Activated CD8-positive, alpha-beta memory T cell treated with anti-CD3 and anti-CD28 coated beads, Interleukin-2, amount 50 U/mL, for 1 hour (primary cell): ENCODE results near the gene ZNF503.
"Not testable (repeated sequence)": the region's sequence is repeated elsewhere in the genome, so short reads cannot be mapped to it uniquely, and the experiment has no call there.

ENCODE experiments used
- DNase-seq: peaks from one replicate; pipeline ENCODE4 v3.0.0-alpha.2; 2020; ENCODE audit errors: extremely low read depth

ZNF503 gene

DNA sequence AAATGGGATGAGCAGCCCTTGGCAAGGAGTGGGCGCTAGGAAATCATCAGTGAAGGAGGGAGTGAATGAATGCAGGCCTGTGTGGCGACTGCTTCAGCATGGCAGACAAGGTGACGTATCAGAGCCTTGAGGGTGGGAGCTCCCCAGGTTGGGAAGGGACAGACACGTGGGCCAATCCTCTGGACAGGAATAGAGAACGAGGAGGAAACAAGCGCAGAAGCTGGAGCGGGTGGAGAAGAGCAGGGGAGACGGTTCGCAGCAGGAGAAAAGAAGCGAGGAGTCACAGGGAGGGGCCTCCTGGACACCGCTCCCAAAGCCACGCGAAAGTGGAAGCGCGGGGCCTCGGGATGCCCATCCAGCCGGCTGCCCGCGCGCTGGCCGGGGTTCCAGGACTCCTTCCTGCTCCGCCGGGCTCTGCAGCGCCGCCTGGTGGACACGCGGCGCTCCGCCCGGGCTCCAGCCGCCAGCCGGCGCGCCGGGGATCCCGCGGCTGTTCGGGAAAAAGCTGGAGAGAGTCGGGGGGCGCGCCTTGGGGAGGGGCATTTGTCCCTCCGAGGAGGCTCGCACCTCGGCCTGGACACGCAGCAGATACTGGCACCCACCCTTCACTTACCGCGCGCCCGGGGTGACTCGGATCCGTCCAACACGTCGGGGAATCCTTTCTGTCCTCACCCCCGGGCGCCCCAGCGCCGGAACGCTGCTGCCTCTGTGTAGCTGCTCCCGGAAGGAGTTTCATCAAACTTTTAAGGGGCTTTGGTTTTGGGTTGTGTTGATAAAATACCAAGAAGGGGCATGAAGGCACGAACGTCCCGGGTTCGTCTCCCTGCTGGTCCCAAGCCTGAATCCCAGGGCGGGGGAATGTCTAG, 6.3 kb downstream of the ZNF503 start:
- DNase-seq: no peak

DNA sequence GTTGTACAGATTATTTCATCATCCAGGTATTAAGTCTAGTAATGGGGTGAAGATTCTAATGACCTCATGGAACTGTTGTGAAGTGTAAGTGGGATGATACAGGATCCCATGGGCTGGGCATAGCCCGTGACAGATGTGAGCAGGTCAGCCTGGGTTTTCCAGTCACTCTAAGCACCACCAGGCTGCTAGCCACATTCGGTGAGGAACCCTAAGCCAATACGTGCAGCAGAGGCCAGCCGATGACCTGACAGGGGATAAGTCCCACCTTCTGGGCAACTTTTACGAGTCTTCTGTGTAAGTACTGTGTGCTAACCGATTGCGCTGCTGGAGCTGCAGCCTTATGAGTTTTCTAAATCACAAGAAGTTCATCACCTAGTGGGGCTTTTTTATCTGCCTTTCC, 7.3 kb downstream of the ZNF503 start:
- DNase-seq: no peak

DNA sequence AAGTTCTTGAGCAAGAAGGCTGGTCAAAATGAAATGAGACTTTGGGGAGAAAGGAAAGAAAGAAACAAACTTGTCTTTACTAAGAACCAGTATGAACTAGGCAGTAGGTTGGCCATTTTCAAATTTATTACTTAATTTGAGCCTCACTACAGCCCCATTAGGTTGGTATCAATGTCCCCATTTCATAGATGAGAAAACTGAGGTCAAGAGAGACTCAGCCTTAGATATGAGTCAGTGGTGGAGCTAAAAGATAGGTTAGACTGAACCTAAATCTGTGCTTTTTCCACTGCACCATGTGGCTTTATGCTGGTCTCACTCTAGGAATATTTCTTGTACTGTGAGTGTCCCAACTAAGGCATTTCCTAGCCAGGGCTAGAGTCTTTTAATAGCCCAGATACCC, 8.8 kb downstream of the ZNF503 start:
- no peak for DNase-seq

DNA sequence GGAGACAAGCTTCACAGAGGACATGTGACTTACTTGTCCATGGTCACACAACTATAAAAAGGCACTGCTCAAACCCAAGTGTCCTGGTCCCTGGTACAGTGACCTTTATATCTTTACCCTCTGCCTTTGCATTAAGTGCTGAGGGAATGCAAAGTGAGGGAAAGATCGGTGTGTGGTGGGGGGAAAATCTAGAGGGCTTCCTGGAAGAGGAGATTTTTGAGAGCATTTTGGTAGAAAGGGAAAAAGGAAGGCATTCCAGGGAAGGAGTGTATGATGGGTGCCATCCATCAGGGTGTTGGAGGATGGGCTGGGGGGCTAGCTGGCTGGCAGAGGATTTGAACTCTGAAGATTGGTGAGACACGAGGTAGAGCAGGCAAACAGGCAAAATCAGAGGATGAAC, 9.3 kb downstream of the ZNF503 start:
- DNase-seq: no peak

DNA sequence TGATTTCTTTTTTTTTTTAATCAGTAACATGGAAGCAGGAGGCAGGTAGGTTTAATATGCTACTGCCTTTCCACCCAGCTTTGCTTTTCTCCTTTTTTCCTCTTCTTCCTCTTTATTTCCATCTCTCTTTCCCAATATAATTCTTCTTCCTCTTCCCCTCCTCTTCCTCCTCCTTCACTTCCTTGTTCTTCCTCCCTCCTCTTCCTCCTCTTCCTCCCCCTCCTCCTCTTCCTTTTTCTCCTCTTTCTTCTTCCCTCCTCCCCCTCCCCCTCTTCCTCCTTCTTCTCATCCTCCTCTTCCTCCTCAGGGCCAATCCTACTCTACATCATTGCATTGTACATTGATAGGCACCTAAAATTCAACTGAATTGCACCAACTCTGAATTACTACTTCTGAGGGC, 11.4 kb downstream of the ZNF503 start:
- no peak for DNase-seq

DNA sequence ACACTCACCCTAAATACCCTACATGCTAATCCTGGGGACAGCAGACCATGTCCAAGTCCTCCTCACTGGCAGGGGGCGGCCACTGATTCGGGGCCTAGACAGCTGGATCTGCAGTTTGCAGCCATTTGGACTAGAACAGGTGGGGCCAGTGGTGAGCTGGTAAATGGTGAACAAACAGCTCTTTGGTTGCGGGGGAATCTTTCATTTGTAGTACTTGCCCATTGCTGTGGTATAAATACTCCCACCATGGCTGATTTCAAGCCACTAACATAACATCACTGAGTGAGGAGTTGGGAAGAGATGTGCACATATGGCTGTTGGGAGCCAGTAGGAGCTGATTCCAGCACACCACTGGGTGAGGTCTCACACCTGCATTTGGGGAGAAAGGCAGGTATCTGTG, 13.5 kb downstream of the ZNF503 start:
- no peak for DNase-seq

DNA sequence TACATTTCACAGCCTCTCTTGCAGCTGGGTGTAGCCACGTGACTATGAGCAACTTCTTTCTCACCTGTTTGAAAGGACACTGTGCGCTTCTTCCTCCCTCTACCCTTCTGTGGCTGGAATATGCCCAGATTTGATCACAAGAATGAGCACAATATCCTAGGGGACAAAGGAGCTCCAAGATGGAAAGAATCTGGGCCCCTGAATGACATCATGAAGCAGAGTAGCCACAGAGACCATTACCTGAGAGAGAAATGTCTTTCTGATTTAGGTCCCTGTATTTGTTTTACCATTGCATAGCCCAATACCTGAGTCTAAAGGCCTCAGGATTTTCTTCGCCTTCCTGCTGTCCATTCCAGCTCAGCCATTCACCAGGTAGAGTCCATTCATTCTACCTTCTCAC, 15.4 kb downstream of the ZNF503 start:
- no peak for DNase-seq

DNA sequence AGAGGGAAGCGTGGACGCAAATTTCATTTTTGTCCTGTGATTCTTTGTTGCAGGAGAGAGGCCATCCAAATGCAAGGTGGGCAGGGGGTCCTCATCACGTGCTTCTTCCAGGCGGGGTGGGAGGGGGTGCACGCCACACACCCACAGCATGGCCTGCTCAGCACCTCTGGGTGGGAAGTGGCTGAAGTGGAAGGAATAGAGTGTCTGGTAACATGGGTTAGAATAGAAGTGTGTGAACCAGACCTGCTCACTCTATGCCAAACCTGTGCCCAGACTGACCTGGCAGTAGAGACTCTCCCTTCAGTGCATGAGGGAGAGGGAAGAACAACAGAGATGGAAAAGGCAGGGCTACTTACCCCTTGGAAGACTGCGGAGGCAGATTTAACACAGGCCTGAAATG, 21.7 kb downstream of the ZNF503 start:
- no peak for DNase-seq

DNA sequence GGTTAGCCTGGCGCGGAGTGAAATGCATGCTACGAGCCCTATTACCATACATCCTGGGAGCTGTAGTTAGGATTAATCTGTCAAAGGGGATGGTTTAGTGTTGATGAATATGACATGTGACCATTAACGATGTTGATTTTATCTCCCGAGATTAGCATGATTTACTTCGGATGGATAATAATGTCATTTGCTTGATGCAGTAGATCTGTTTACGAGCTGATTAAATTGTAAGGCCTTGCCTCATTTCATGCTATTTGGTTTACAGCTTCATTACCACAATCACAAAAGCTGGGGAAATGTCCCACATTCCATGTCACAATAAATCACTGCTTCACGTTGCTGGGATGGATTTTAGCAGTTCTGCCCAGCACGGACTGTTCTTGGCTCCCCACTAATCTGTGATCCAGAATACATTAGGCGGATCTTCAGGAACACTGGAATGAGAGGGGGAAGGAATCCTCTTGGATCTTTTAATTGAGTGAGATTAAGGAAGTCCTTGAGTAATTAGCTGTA, 22.3 kb downstream of the ZNF503 start:
- no peak for DNase-seq

DNA sequence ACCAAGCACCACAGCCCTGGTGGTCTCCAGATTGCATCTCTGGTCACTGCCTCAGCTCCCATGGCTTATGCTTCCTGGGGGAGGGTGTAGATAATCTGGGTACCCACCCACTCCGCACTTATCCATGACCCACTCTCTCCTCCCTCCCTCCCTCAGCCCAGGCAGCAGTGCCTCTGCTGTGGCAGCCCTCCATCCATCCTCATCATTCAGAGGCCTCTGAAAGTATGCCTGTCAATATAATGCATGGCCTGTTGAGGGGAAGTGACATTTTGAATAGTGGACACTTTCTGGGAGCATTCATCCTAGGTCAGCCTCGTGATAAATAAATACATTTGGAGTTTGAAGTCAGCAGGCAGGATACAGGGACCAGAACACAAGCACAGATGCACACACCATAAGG, 23.2 kb downstream of the ZNF503 start:
- DNase-seq: no peak

DNA sequence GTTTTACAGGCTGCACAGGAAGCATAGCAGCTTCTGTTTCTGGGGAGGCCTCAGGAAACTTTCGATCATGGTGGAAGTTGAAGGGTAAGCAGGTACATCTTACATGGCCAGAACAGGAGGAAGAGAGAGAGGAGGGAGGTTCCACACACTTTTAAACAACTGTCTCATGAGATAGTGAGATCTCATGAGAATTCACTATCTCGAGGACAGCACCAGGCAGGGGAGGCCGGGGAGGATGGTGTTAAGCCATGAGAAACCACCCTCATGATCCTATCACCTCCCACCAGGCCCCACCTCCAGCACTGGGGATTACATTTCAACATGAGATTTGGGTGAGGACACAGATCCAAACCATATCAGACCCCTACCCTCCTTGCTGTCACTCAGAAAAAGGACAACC, 23.7 kb downstream of the ZNF503 start:
- DNase-seq: no peak

DNA sequence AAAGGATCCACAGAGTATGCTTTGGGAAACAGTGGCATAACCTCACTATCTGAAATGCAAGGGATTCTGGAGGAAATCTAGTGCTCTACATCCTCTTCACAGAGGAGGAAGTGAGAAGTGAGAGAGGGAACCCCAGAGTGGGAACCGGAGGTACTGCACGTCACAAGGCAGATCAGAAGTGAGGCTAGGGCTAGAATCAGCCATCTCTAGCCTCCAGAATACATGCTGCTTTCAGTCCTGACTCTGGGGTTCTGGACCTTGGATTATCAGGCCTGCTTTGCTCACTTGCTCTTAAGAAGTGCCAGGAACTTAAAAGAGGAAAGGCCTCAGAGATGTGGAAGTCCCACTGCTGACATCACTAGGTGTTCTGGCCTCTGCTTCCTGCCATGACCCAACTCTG, 25.7 kb downstream of the ZNF503 start:
- DNase-seq: no peak

DNA sequence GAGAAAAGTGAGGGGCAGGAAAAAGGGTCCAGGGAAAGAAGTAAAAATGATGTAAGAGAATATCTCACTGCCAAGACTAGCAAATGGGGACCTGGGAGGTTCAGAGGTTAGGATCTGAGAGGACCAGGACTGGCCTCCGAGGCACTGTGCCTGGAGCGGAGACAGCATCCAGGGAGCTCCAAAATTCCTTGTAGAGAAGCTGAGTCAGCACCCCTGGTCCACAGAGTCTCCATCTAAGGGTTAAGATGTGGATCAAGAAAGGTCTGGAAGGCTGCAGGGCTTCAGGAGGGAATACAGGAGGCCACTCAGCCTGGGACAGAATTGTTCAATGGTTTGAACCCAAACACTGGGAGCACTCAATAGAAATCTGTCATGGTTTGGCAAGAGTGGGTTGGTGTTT, 30.6 kb downstream of the ZNF503 start:
- no peak for DNase-seq

DNA sequence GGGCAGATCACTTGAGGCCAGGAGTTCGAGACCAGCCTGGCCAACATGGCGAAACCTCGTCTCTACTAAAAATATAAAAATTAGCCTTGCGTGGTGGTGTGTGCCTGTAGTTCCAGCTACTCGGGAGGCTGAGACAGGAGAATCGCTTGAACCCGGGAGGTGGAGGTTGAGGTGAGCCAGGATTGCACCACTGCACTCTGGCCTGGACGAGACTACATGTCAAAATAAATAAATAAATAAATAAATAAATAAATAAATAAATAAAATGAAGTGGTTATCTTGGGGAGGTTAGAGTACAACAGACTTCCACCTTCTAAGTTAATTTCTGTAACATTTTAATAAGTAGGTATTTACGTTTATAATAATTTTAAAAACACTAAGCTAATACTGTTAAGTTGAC, 31.7 kb downstream of the ZNF503 start:
- DNase-seq: not testable (repeated sequence)

DNA sequence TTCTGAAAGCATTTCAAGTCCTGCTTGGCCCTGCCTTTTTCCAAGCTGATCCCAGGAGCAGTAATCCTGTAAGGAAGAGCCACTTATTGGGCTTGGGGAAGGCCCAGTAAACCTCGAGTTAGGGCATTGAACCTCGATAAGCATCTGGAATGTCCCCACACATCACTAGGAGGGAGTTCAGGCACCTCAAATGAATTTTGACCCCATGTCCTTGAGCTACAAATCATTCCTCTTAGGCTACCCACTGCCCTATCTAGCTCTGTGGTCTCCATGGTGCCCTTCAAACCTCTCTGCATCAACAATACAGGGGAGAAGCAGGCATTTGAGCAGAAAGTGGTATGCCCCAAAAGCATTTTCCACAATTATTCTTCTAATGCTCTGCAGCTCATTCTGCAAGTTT, 33.7 kb downstream of the ZNF503 start:
- DNase-seq: no peak

DNA sequence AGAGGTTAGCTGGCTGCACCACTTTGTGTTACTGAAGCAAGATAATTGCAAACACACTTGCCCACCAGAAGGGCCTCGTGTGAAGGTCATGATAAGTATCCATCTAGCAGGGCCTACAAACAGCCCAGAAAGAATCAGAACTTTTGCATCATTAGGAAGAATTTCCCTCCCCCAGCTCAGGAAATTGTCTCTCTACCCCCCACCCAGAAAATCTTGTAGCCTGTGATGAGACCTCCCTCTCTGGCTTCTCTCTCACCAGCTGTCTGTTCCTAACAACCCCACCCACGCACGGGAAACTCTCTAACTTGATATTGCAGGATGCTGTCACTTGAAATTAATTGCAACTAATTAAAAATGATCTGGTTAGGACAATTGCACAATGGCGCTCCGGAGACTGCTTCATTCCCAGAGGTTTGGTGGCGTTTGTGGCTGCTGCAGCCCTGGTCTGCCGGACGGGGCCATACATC, 34.5 kb downstream of the ZNF503 start:
- no peak for DNase-seq

DNA sequence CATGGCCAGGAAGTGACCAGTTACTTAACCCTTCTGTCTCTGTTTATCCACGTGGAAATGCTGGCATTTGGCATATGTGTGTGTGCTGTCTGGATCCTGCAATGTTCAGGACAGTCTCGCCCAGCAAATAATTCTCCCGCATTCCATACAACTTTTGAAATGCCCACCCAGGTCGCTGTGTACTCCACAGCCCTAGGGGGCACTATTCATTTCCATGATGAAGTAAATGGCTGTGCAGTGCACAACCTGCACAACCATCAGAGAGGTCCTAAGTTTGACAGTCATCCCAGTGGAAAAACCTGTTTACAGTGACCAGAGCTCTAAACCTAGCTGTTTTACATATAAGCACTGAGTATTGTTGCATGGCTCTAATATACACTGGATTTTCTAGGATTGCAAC, 38.1 kb downstream of the ZNF503 start:
- DNase-seq: no peak

DNA sequence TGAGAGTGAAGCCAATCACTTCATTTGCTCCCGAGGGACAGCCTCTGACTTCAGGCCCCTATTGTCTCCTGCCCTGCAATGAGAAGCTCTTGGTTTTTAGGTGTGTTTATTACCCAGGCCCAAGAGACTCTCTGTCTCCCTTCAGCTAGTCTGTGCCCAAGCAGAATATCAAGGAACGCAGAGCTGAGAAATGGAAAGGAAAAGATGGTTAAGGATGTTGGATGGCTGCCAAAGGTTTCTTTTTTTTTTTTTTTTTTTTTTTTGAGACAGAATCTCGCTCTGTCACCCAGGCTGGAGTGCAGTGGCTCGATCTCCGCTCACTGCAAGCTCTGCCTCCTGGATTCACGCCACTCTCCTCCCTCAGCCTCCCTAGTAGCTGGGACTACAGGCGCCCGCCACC, 41.7 kb downstream of the ZNF503 start:
- not testable (repeated sequence) for DNase-seq

DNA sequence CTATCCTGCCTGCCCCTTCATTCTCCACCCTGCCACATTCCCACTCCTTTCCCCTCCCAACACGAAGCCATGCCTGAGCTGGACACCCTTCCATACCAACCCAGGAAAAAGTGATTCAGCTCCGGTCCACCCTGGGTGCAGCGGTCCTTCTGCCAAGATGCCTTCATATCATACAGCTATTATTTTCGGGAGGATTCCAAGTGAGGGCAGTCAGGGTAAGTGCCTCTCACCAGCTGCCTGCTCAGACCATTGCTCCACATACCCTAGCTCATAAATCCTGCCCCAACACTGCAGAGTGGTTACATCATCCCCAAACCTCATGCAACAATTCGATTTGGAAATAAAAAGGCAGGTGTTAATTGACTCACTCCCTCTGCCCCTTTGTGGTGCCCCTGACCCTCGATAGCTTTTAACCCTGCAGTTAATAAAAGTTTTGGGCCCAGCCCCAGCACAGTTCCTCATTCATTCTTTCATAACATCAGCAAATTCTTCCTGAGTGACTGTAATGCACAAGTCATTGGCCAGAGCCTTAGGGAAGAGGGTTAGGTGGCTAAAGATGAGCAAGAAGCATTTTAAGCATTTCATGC, 42.6 kb downstream of the ZNF503 start:
- no peak for DNase-seq

DNA sequence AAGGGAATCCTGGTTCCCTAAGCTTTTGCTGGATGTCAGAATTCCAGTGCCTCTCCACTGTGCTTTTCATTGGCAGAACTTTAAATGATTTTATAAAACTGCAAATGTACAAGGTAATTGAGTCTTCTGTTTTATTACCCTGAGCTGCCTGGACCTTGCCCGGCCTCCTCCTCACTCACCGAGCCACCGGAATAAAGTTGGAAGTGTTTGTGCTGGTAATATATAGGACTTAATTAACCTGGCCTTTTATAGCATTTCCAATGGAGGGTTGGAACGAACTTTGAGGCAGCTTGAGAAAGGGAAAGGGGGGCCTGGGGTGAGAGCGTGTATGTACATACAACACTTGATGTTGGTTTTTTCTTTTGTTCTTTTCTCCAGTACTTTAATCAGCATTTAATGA, 43.4 kb downstream of the ZNF503 start:
- DNase-seq: no peak

DNA sequence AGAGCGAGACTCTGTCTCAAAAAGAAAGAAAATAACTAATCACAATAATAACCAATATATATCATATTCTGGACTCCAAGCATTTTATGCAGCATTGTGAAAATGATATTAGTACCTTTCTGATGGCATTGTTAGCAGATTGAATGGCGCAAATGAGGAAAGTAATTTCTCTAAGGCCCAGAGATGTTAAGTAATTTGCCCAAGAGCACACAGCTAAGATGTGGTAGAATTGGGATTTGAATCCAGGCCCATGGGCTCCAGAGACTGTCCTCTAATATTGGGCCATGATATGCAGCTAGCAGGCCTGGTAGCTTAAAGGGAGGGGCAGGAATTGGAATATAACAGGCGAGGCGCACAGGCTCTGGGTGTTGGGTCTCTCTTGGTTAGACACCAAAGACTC, 44.1 kb downstream of the ZNF503 start:
- no peak for DNase-seq

DNA sequence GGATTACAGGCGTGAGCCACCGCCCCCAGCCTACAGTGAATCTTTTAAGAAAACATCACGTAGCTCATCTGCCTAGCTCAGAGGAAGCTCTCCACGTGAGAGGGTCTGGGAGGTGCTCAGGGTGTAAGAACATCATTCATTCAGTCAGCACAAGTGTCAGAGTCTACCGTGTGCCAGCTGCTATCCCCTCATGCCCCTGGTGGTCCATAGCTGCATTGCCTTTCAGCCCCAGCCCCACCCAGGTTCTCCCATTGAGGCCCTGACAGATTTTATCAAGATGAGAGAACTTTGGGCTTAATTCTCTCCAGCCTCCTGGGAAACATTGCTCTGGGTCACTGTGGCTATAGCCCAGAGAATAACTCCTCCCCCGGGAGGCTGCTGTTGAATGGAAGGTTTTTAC, 45.1 kb downstream of the ZNF503 start:
- DNase-seq: no peak

DNA sequence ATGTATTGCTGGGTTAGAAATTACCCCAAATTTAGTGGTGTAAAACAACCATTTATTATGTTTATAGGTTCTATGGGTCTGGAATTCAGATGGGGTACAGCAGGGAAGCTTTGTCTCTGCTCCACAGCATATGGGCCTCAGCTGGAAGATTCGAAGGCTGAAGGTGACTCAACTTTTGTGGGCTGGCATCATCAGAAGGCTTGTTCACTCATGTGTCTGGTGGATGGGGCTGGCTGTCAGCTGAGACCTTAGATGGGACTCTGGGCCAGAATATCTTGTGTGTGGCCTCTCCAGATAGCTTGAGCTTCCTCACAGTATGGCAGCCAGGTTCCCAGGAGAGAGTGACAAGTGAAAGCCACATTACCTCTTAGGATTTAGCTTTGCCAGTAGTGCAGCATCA, 45.9 kb downstream of the ZNF503 start:
- no peak for DNase-seq
